Measurements from ENCODE around the gene ARFRP1. TPM values are rescaled to one million over a fixed set of nuclear protein-coding genes. Genes with fewer than 3 reads are reported as not detected.
A peak's percentile ranks its signal among the peaks of the same experiment; 100 is the strongest.

The ARFRP1 gene
- total and polyA plus RNA-seq, 2 of the 13 experiments (the other 11 are each of a cell fraction or from before 2014, with no cell fraction given): 32.0 to 51.1 TPM

DNA sequence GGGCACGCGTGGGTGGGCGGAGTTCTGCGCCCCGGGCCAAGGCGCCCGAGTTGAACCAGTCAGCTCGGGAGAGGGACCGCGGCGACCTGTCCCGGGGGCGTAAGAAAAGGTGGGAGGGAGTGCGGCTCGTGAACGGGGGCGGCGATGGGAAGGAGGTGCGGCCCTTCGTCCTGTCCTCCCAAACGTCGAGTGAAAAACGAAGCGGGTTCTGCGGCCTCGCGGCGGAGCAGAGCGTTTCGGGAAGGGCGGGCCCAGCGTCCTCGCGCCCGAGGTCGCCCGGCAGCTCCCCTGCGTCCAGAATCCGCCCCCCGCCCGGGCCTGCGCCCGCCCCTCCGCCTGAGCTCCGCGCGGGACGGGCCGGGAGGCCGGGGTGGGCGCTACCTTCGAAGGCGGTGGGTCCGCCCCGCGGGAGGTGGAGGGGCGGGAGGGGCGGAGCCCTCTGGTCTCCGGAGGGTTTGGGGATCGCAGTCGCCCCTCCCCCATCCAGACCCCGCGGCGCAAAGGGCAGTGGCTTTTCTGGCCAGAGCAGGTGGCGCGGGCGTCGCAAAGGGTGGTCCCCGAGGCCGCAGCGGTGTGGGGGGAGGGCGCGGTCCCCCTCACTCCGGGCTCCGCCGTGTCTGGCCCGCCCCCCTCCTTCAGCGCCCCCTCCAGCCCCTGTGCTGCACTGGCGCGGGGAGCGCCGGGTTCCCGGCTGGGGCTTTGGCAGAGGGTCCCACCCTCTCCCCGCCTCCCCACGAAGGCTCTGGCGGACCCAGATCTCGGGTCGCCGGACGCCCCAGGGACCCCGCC lies 55.4 kb downstream of the ARFRP1 start (continued):
- no peak; the same call in 1 of the 2 replicates for TF ChIP-seq CHCHD3 (CRISPR knock-in tag; IDR thresholded peaks at IDR 0.05)
- TF ChIP-seq ZSCAN21 (CRISPR knock-in tag; IDR thresholded peaks at IDR 0.05; ENCODE audit: borderline replicate concordance): no peak; the same call in 1 of the 2 replicates
- TF ChIP-seq NR1H2 (CRISPR knock-in tag; IDR thresholded peaks at IDR 0.05; ENCODE audit: borderline replicate concordance, low read depth): peak; percentile 61; the same call in 1 of the 2 replicates
- TF ChIP-seq, protein P1, sequence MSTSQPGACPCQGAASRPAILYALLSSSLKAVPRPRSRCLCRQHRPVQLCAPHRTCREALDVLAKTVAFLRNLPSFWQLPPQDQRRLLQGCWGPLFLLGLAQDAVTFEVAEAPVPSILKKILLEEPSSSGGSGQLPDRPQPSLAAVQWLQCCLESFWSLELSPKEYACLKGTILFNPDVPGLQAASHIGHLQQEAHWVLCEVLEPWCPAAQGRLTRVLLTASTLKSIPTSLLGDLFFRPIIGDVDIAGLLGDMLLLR (CRISPR knock-in tag; IDR thresholded peaks at IDR 0.05): peak; percentile 40; the same call in 1 of the 2 replicates
- no peak; the same call in 1 of the 2 replicates for TF ChIP-seq MTF2 (CRISPR knock-in tag; IDR thresholded peaks at IDR 0.05; ENCODE audit: borderline replicate concordance)
- TF ChIP-seq BCL6 (CRISPR knock-in tag; IDR thresholded peaks at IDR 0.05): peak; percentile 24; the same call in 1 of the 2 replicates
- no peak for TF ChIP-seq TSC22D2 (CRISPR knock-in tag; IDR thresholded peaks at IDR 0.05; ENCODE audit: borderline replicate concordance)
- TF ChIP-seq, protein P2, sequence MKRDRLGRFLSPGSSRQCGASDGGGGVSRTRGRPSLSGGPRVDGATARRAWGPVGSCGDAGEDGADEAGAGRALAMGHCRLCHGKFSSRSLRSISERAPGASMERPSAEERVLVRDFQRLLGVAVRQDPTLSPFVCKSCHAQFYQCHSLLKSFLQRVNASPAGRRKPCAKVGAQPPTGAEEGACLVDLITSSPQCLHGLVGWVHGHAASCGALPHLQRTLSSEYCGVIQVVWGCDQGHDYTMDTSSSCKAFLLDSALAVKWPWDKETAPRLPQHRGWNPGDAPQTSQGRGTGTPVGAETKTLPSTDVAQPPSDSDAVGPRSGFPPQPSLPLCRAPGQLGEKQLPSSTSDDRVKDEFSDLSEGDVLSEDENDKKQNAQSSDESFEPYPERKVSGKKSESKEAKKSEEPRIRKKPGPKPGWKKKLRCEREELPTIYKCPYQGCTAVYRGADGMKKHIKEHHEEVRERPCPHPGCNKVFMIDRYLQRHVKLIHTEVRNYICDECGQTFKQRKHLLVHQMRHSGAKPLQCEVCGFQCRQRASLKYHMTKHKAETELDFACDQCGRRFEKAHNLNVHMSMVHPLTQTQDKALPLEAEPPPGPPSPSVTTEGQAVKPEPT (CRISPR knock-in tag; IDR thresholded peaks at IDR 0.05; ENCODE audit: low read depth): no peak
- no peak for TF ChIP-seq ATF7 (IDR thresholded peaks at IDR 0.05)
- TF ChIP-seq ATF7 (CRISPR knock-in tag; IDR thresholded peaks at IDR 0.05): no peak
- peak; percentile 33 to 62; a peak in 1 of 4 replicates for TF ChIP-seq POLR2A (IDR thresholded peaks at IDR 0.05; ENCODE audit: insufficient read depth in 1 of 2, low read depth in 2 of 2, low read length in 2 of 2)
- no peak for TF ChIP-seq RXRB (CRISPR knock-in tag; IDR thresholded peaks at IDR 0.05; ENCODE audit: borderline replicate concordance)
- TF ChIP-seq, protein P3, sequence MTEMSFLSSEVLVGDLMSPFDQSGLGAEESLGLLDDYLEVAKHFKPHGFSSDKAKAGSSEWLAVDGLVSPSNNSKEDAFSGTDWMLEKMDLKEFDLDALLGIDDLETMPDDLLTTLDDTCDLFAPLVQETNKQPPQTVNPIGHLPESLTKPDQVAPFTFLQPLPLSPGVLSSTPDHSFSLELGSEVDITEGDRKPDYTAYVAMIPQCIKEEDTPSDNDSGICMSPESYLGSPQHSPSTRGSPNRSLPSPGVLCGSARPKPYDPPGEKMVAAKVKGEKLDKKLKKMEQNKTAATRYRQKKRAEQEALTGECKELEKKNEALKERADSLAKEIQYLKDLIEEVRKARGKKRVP (CRISPR knock-in tag; IDR thresholded peaks at IDR 0.05): no peak
- TF ChIP-seq SNRNP70 (IDR thresholded peaks at IDR 0.05; ENCODE audit: low read depth, low read length): no peak
- TF ChIP-seq, protein P4, sequence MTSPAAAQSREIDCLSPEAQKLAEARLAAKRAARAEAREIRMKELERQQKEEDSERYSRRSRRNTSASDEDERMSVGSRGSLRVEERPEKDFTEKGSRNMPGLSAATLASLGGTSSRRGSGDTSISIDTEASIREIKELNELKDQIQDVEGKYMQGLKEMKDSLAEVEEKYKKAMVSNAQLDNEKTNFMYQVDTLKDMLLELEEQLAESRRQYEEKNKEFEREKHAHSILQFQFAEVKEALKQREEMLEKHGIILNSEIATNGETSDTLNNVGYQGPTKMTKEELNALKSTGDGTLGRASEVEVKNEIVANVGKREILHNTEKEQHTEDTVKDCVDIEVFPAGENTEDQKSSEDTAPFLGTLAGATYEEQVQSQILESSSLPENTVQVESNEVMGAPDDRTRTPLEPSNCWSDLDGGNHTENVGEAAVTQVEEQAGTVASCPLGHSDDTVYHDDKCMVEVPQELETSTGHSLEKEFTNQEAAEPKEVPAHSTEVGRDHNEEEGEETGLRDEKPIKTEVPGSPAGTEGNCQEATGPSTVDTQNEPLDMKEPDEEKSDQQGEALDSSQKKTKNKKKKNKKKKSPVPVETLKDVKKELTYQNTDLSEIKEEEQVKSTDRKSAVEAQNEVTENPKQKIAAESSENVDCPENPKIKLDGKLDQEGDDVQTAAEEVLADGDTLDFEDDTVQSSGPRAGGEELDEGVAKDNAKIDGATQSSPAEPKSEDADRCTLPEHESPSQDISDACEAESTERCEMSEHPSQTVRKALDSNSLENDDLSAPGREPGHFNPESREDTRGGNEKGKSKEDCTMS (CRISPR knock-in tag; conservative IDR thresholded peaks at IDR 0.05): no peak
- no peak for TF ChIP-seq NFE2L2 (IDR thresholded peaks at IDR 0.05; ENCODE audit: low read length)
- no peak for TF ChIP-seq SOX6 (IDR thresholded peaks at IDR 0.05)
- no peak; the same call in none of the 2 replicates for TF ChIP-seq SOX6 (CRISPR knock-in tag; IDR thresholded peaks at IDR 0.05)
- TF ChIP-seq, protein P5, sequence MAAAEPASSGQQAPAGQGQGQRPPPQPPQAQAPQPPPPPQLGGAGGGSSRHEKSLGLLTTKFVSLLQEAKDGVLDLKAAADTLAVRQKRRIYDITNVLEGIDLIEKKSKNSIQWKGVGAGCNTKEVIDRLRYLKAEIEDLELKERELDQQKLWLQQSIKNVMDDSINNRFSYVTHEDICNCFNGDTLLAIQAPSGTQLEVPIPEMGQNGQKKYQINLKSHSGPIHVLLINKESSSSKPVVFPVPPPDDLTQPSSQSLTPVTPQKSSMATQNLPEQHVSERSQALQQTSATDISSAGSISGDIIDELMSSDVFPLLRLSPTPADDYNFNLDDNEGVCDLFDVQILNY (CRISPR knock-in tag; conservative IDR thresholded peaks at IDR 0.05): no peak
- TF ChIP-seq HOXA3 (CRISPR knock-in tag; IDR thresholded peaks at IDR 0.05): peak; percentile 71
- no peak for TF ChIP-seq ZNF775 (CRISPR knock-in tag; IDR thresholded peaks at IDR 0.05; ENCODE audit: borderline replicate concordance)
- TF ChIP-seq ZNF557 (CRISPR knock-in tag; IDR thresholded peaks at IDR 0.05): no peak
- no peak for TF ChIP-seq ZNF20 (CRISPR knock-in tag; IDR thresholded peaks at IDR 0.05)
